Measurements from ENCODE around the gene SNX25.

GRCh38 chr4:185232370-185232769, 23.0 kb downstream of the SNX25 start:
- TF ChIP-seq, protein P1, sequence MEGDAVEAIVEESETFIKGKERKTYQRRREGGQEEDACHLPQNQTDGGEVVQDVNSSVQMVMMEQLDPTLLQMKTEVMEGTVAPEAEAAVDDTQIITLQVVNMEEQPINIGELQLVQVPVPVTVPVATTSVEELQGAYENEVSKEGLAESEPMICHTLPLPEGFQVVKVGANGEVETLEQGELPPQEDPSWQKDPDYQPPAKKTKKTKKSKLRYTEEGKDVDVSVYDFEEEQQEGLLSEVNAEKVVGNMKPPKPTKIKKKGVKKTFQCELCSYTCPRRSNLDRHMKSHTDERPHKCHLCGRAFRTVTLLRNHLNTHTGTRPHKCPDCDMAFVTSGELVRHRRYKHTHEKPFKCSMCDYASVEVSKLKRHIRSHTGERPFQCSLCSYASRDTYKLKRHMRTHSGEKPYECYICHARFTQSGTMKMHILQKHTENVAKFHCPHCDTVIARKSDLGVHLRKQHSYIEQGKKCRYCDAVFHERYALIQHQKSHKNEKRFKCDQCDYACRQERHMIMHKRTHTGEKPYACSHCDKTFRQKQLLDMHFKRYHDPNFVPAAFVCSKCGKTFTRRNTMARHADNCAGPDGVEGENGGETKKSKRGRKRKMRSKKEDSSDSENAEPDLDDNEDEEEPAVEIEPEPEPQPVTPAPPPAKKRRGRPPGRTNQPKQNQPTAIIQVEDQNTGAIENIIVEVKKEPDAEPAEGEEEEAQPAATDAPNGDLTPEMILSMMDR (IDR thresholded peaks at IDR 0.05) = no peak
- TF ChIP-seq POLR2A (IDR thresholded peaks at IDR 0.05) = no peak

Data from Peyer's patch (tissue), 4 donors.